AG09309 (cell line): ENCODE data around the gene PABPN1L.

ENCODE experiments used
- DNase-seq: peaks from one replicate; pipeline ENCODE4 v3.0.0-alpha.2; 2010; ENCODE audit warnings: low read depth
- H3K4me3 ChIP-seq: 2 replicates; pipeline ENCODE4 v1.5.1; 2011; ENCODE audit warnings: mild to moderate bottlenecking, low read depth, low read length, moderate library complexity; ENCODE audit not compliant: control insufficient read depth
- TF ChIP-seq, protein P1 (sequence below): IDR thresholded peaks from 2 replicates; pipeline ENCODE4 v1.5.1; 2011; ENCODE audit warnings: mild to moderate bottlenecking, low read depth, low read length, inconsistent platforms; ENCODE audit not compliant: insufficient read depth, control insufficient read depth; ENCODE audit errors: missing control alignments

Gene PABPN1L

GRCh38 chr16:88837806-88838205 is 28.7 kb downstream of the PABPN1L start:
- no peak for DNase-seq
- H3K4me3 ChIP-seq: no peak overlapping the region
- TF ChIP-seq, protein P1, sequence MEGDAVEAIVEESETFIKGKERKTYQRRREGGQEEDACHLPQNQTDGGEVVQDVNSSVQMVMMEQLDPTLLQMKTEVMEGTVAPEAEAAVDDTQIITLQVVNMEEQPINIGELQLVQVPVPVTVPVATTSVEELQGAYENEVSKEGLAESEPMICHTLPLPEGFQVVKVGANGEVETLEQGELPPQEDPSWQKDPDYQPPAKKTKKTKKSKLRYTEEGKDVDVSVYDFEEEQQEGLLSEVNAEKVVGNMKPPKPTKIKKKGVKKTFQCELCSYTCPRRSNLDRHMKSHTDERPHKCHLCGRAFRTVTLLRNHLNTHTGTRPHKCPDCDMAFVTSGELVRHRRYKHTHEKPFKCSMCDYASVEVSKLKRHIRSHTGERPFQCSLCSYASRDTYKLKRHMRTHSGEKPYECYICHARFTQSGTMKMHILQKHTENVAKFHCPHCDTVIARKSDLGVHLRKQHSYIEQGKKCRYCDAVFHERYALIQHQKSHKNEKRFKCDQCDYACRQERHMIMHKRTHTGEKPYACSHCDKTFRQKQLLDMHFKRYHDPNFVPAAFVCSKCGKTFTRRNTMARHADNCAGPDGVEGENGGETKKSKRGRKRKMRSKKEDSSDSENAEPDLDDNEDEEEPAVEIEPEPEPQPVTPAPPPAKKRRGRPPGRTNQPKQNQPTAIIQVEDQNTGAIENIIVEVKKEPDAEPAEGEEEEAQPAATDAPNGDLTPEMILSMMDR: no peak

DNA sequence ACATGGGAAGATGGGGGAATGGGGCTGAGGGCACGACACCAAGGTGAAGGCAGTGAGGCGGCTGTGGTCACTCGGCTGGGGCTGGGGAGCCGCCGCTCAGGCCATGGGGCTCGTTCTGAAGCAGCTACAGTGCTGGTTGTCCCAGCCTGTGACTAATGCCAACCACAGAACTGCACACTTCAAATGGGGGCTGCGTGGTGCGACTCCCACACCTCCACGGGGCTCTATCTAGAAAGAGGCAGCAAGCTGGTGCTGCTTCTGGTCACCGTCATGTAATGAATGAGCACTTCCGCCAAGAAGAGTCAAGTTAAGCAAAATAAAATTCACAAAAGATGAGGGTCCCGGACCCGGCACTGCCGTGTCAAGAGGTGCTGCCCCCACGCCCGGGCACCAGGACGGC is 29.7 kb downstream of the PABPN1L start:
- DNase-seq: no peak
- TF ChIP-seq, protein P1: no peak
- no peak overlapping the region for H3K4me3 ChIP-seq

- DNase-seq: no peak
- TF ChIP-seq, protein P1: no peak
- no peak overlapping the region for H3K4me3 ChIP-seq
Observed at GRCh38 chr16:88835818-88836217, 30.6 kb downstream of the PABPN1L start.

GRCh38 chr16:88835383-88835782 is 31.1 kb downstream of the PABPN1L start:
- DNase-seq: peak; percentile 16
- TF ChIP-seq, protein P1: no peak

DNA sequence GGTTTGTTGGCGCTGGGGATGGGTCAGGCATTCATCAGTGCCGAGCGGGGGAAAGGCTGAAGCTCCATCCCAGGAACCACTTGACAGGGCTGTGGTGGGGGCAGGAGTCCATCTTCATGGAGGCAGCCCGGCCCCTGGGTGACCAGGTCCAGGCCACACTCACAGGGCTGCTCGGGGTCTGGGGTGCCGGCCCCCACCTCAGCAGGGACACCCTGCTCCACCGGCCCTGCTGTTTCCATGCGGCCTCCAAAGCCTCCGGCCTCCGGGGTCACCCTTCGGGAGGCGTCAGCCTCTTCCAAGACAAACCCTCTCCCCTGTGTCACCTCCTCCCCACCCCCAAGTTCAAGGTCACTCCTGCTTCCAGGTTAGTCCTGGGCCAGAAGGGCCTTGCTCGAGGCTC is 31.8 kb downstream of the PABPN1L start:
- TF ChIP-seq, protein P1: no peak
- no peak overlapping the region for H3K4me3 ChIP-seq
- no peak for DNase-seq

More at GRCh38 chr16:88835383-88835782, 31.1 kb downstream of the PABPN1L start:
- no peak overlapping the region for H3K4me3 ChIP-seq

DNA sequence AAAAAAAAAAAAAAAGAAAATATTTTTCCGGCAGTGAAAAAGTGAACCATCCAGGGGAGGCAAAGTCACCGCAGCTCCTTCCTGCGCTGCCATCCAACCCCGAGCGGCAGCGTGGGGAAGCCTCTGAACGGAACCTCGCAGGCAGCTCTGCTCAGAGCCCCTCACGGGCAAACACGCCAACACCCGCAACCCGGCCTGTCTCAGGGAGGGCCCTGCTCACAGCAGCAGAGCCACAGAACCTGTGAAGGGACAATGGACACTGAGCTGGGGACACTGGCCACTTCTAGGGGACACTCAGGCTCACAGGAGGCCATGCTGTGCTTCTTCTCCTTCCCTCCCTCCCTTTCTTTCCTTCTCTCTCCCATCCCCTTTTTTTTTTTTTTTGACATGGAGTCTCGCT is 33.4 kb downstream of the PABPN1L start:
- no peak overlapping the region for H3K4me3 ChIP-seq
- DNase-seq: no peak
- TF ChIP-seq, protein P1: no peak

GRCh38 chr16:88831838-88832237 is 34.6 kb downstream of the PABPN1L start:
- no peak for DNase-seq
- no peak overlapping the region for H3K4me3 ChIP-seq
- TF ChIP-seq, protein P1: no peak
